Epithelial cell of esophagus (primary cell): ENCODE measurements around the gene VEGFA.

Experiments used
- DNase-seq: peaks from one replicate; pipeline ENCODE4 v3.0.0; 2010; ENCODE audit warnings: low read depth
- H3K4me3 ChIP-seq: 2 replicates; pipeline ENCODE4 v1.5.1; 2011; ENCODE audit warnings: mild to moderate bottlenecking, low read length, control low read depth
- CTCF ChIP-seq: IDR thresholded peaks from 2 replicates; pipeline ENCODE4 v1.5.1; 2011; ENCODE audit warnings: low read depth, mild to moderate bottlenecking, low read length, control low read depth, inconsistent platforms; ENCODE audit not compliant: insufficient read depth; ENCODE audit errors: missing control alignments

Gene VEGFA

GRCh38 chr6:43759136-43759906 is 10.7 kb upstream of the VEGFA start:
- H3K4me3 ChIP-seq = no peak overlapping the region
- DNase-seq = peak; percentile 44
- no peak for TF ChIP-seq CTCF

GRCh38 chr6:43759907-43760206 is 10.2 kb upstream of the VEGFA start:
- no peak for TF ChIP-seq CTCF
- DNase-seq = no peak
- H3K4me3 ChIP-seq = no peak overlapping the region

- H3K4me3 ChIP-seq = no peak overlapping the region
- DNase-seq = no peak
- no peak for TF ChIP-seq CTCF
Observed at GRCh38 chr6:43760210-43761168, 9.5 kb upstream of the VEGFA start.

GRCh38 chr6:43761666-43762409 is 8.2 kb upstream of the VEGFA start:
- no peak for TF ChIP-seq CTCF
- H3K4me3 ChIP-seq = no peak overlapping the region
- no peak for DNase-seq

- no peak for DNase-seq
- H3K4me3 ChIP-seq = no peak overlapping the region
- no peak for TF ChIP-seq CTCF
Observed at GRCh38 chr6:43762410-43762768, 7.6 kb upstream of the VEGFA start.

- no peak for TF ChIP-seq CTCF
- DNase-seq = no peak
- no peak overlapping the region for H3K4me3 ChIP-seq
Observed at GRCh38 chr6:43762966-43763695, 6.9 kb upstream of the VEGFA start.
